ENCODE results near the gene PIK3CA. TPM values are rescaled to one million over a fixed set of nuclear protein-coding genes. Genes with fewer than 3 reads are reported as not detected.
"Not testable (repeated sequence)": the region's sequence is repeated elsewhere in the genome, so short reads cannot be mapped to it uniquely, and the experiment has no call there.

The PIK3CA gene
- total and polyA plus RNA-seq, 2 donors from 2014 or later: 6.1 to 24.8 TPM

DNA sequence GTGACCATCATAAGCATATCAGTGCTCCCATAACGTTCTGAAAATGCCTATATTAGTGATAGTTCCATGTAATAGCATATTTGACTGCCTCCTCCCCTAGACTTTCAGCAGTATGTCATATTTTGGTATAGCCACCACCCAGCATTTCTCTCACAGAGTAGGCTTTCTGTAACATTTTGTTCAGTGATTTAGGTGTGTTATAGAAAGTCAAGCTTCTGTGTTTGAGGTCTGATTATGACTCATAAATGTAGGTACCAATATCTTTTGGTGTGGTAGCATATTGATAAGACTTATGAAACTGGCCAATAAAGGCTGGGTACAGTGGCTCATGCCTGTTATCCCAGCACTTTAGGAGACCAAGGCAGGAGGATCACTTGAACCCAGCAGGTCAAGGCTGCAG is 42.3 kb upstream of the PIK3CA start:
- no peak overlapping the region for H3K9ac ChIP-seq (ENCODE audit: low read length in 3 of 3)
- intact Hi-C loops (cut with DNase I): no loop called here
- no peak overlapping the region for H3K4me3 ChIP-seq (ENCODE audit: low read length in 3 of 3)
- no peaks in the 10 kb centered on the region for H3K27me3 ChIP-seq (ENCODE audit: control insufficient read depth, insufficient read depth, low read length)
- H3K9me3 ChIP-seq (ENCODE audit: control insufficient read depth in 2 of 3, insufficient read depth in 1 of 3, low read length in 3 of 3): no peaks in the 10 kb centered on the region
- FAIRE-seq (no peak), DNase-seq (no peak)
- no peaks in the 10 kb centered on the region for H3K36me3 ChIP-seq (ENCODE audit: control insufficient read depth in 2 of 3, insufficient read depth in 3 of 3, low read length in 3 of 3)
- no peaks in the 10 kb centered on the region for H3K4me1 ChIP-seq (ENCODE audit: control insufficient read depth in 2 of 3, insufficient read depth in 2 of 3, low read depth in 1 of 3, low read length in 3 of 3)
- TF ChIP-seq, protein P1, sequence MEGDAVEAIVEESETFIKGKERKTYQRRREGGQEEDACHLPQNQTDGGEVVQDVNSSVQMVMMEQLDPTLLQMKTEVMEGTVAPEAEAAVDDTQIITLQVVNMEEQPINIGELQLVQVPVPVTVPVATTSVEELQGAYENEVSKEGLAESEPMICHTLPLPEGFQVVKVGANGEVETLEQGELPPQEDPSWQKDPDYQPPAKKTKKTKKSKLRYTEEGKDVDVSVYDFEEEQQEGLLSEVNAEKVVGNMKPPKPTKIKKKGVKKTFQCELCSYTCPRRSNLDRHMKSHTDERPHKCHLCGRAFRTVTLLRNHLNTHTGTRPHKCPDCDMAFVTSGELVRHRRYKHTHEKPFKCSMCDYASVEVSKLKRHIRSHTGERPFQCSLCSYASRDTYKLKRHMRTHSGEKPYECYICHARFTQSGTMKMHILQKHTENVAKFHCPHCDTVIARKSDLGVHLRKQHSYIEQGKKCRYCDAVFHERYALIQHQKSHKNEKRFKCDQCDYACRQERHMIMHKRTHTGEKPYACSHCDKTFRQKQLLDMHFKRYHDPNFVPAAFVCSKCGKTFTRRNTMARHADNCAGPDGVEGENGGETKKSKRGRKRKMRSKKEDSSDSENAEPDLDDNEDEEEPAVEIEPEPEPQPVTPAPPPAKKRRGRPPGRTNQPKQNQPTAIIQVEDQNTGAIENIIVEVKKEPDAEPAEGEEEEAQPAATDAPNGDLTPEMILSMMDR (IDR thresholded peaks at IDR 0.05; ENCODE audit: borderline replicate concordance, extremely low read depth, insufficient read depth): no peak
- no peak overlapping the region for H3K27ac ChIP-seq (ENCODE audit: low read depth in 2 of 2, low read length in 2 of 2)

DNA sequence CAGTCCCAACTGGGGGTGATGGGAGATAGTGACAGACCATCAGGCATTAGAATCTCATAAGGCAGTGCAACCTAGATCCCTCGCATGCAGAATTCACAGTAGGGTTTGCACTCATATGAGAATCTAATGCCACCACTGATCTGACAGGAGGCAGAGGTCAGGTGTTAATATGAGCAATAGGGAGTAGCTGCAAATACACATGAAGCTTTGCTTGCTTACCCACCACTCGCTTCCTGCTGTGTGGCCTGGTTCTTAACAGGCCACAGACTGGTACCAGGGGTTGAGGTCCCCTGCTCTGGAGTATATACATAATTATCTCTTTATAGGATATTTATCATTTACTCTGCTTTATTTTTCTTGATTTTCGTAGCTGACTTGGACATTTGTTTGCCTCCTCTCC is 40.5 kb upstream of the PIK3CA start:
- no peaks in the 10 kb centered on the region for H3K4me1 ChIP-seq (ENCODE audit: control insufficient read depth in 2 of 3, insufficient read depth in 2 of 3, low read depth in 1 of 3, low read length in 3 of 3)
- no peak overlapping the region for H3K27ac ChIP-seq (ENCODE audit: low read depth in 2 of 2, low read length in 2 of 2)
- FAIRE-seq (no peak), DNase-seq (no peak)
- intact Hi-C loops (cut with DNase I): no loop called here
- no peak overlapping the region for H3K4me3 ChIP-seq (ENCODE audit: low read length in 3 of 3)
- H3K27me3 ChIP-seq (ENCODE audit: control insufficient read depth, insufficient read depth, low read length): no peaks in the 10 kb centered on the region
- no peaks in the 10 kb centered on the region for H3K36me3 ChIP-seq (ENCODE audit: control insufficient read depth in 2 of 3, insufficient read depth in 3 of 3, low read length in 3 of 3)
- no peak overlapping the region for H3K9ac ChIP-seq (ENCODE audit: low read length in 3 of 3)
- TF ChIP-seq, protein P1 (IDR thresholded peaks at IDR 0.05; ENCODE audit: borderline replicate concordance, extremely low read depth, insufficient read depth): no peak
- H3K9me3 ChIP-seq (ENCODE audit: control insufficient read depth in 2 of 3, insufficient read depth in 1 of 3, low read length in 3 of 3): no peaks in the 10 kb centered on the region

DNA sequence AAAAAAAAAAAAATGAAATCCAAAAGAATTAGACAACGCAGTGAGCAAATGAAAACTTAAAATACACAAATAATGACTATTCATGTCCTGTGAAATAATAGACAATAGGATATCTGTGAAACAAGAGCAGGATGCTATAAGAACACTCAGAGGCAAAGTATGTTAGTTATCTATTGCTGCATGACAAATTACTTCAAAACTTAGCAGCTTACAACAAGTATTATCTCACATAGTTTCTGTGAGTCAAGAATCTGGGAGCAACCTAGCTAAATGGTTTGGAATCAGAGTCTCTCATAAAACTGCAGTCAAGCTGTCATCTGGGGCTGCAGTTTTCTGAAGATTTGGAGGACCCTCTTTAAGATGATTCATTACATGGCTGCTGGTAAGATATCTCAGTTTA is 40.1 kb upstream of the PIK3CA start:
- H3K4me1 ChIP-seq (ENCODE audit: control insufficient read depth in 2 of 3, insufficient read depth in 2 of 3, low read depth in 1 of 3, low read length in 3 of 3): no peaks in the 10 kb centered on the region
- H3K9ac ChIP-seq (ENCODE audit: low read length in 3 of 3): no peak overlapping the region
- TF ChIP-seq, protein P1 (IDR thresholded peaks at IDR 0.05; ENCODE audit: borderline replicate concordance, extremely low read depth, insufficient read depth): no peak
- no peak overlapping the region for H3K4me3 ChIP-seq (ENCODE audit: low read length in 3 of 3)
- no peaks in the 10 kb centered on the region for H3K27me3 ChIP-seq (ENCODE audit: control insufficient read depth, insufficient read depth, low read length)
- intact Hi-C loops (cut with DNase I): no loop called here
- no peaks in the 10 kb centered on the region for H3K9me3 ChIP-seq (ENCODE audit: control insufficient read depth in 2 of 3, insufficient read depth in 1 of 3, low read length in 3 of 3)
- no peak for FAIRE-seq
- H3K27ac ChIP-seq (ENCODE audit: low read depth in 2 of 2, low read length in 2 of 2): no peak overlapping the region
- H3K36me3 ChIP-seq (ENCODE audit: control insufficient read depth in 2 of 3, insufficient read depth in 3 of 3, low read length in 3 of 3): no peaks in the 10 kb centered on the region
- no peak for DNase-seq

DNA sequence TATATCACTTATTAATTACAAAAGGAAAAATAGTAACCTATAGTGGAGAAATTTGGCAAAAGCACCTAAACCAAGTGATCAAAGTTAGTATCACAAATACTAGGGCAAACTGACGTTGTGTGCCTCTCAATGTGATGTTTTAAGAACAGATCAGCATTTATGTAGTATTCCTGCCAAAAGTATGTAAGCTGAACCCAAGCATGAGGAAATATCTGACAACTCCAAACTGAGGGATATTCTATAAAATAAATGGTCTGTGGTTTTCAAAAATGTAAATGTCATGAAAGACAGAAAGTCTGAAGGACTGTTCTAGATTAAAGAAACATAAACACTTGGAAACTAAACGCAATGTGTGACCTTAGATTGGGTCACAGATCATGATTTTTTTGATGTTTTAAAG is 34.3 kb upstream of the PIK3CA start:
- DNase-seq (no peak), FAIRE-seq (no peak)
- H3K4me1 ChIP-seq (ENCODE audit: control insufficient read depth in 2 of 3, insufficient read depth in 2 of 3, low read depth in 1 of 3, low read length in 3 of 3): no peaks in the 10 kb centered on the region
- no peak overlapping the region for H3K9ac ChIP-seq (ENCODE audit: low read length in 3 of 3)
- H3K27ac ChIP-seq (ENCODE audit: low read depth in 2 of 2, low read length in 2 of 2): no peak overlapping the region
- H3K9me3 ChIP-seq (ENCODE audit: control insufficient read depth in 2 of 3, insufficient read depth in 1 of 3, low read length in 3 of 3): no peaks in the 10 kb centered on the region
- TF ChIP-seq, protein P1 (IDR thresholded peaks at IDR 0.05; ENCODE audit: borderline replicate concordance, extremely low read depth, insufficient read depth): no peak
- no peaks in the 10 kb centered on the region for H3K36me3 ChIP-seq (ENCODE audit: control insufficient read depth in 2 of 3, insufficient read depth in 3 of 3, low read length in 3 of 3)
- no peaks in the 10 kb centered on the region for H3K27me3 ChIP-seq (ENCODE audit: control insufficient read depth, insufficient read depth, low read length)
- intact Hi-C loops (cut with DNase I): no loop called here
- H3K4me3 ChIP-seq (ENCODE audit: low read length in 3 of 3): no peak overlapping the region

DNA sequence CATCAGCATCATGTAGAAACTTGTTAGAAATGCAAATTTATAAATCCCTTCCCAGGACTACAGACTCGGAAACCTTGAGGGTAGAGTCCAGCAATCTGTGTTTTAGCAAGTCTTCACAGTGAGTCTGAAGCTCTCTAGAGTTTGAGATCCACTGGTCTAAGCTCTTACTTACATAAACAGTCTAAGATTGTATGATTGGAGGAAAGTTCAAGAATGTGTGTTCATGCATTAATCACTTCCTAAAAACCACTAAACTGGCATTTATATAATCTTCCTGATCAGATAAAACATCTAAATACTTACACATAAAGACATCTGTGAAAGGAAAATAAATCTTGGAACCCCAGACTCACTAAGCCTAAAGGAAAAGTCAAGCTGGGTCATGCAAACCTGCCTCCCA is 32.7 kb upstream of the PIK3CA start:
- H3K4me3 ChIP-seq (ENCODE audit: low read length in 3 of 3); H3K27me3 ChIP-seq (ENCODE audit: control insufficient read depth, insufficient read depth, low read length); H3K4me1 ChIP-seq (ENCODE audit: control insufficient read depth in 2 of 3, insufficient read depth in 2 of 3, low read depth in 1 of 3, low read length in 3 of 3); DNase-seq; H3K36me3 ChIP-seq (ENCODE audit: control insufficient read depth in 2 of 3, insufficient read depth in 3 of 3, low read length in 3 of 3); FAIRE-seq; H3K9me3 ChIP-seq (ENCODE audit: control insufficient read depth in 2 of 3, insufficient read depth in 1 of 3, low read length in 3 of 3); H3K9ac ChIP-seq (ENCODE audit: low read length in 3 of 3); intact Hi-C loops (cut with DNase I); H3K27ac ChIP-seq (ENCODE audit: low read depth in 2 of 2, low read length in 2 of 2): not testable (repeated sequence)

Measured in kidney (tissue), 14 donors.